Measurements from ENCODE around the gene NPW.

Gene NPW

DNA sequence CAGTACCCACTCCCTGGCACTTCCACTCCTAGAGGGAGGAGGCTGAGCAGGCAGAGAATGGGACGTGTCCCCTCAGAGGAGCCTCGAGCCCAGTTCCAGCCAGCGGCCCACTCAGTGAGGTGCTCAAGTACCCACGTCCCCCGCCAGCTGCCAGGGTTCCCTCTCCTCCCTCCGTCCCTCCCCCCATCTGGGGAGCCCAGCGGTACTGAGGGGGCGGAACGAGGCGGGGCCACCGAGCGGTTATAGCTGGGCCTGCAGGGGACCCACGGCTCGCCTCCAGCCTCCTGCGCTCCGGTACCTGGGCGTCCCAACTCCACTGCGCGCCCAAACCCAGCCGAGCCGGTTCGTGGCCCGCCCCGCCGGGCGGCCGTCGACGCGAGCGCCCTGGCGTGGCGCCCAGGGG is at the start of gene NPW:
TSS of gene NPW (plus strand) at position 268 of the 403 bp plus-strand sequence.
- TF ChIP-seq, protein P1, sequence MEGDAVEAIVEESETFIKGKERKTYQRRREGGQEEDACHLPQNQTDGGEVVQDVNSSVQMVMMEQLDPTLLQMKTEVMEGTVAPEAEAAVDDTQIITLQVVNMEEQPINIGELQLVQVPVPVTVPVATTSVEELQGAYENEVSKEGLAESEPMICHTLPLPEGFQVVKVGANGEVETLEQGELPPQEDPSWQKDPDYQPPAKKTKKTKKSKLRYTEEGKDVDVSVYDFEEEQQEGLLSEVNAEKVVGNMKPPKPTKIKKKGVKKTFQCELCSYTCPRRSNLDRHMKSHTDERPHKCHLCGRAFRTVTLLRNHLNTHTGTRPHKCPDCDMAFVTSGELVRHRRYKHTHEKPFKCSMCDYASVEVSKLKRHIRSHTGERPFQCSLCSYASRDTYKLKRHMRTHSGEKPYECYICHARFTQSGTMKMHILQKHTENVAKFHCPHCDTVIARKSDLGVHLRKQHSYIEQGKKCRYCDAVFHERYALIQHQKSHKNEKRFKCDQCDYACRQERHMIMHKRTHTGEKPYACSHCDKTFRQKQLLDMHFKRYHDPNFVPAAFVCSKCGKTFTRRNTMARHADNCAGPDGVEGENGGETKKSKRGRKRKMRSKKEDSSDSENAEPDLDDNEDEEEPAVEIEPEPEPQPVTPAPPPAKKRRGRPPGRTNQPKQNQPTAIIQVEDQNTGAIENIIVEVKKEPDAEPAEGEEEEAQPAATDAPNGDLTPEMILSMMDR (conservative IDR thresholded peaks at IDR 0.05): no peak
- no peak for TF ChIP-seq ZFX (IDR thresholded peaks at IDR 0.05)
- H3K27ac ChIP-seq: no peak within 1 kb of the TSS

DNA sequence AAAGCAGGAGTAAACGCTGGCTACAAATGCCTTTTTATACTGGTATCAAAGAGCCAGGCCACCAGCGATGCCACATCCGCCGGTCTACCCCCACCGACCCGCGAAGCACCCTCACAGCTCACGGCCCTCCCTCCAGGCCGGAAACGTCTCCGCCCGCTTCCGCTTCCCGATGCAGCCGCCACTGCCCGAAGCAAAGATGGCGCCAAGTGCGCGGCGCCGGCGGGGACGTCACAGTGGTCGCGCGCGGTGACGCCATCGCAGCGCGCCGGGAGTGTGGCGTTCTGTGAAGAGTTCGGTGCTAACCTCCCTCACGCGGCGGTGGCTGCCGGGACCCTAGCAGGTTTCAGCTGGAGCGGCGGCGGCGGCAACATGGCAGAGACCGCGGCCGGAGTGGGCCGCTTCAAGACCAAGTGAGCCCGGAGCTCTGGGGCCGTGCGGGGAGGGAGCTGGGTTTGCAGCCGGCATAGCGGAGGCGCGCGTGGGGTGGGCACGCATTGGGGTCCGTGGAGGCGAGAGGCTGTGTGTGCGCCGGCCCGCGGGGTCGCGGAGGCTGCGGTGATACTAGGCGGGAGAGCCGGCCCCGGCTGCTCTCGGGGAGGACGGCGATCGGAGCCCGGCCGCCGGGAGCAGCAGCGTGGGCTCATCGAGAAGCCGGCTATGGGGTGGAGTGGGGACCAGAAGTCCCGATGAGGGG is 47.6 kb upstream of the NPW start, which contains the start of gene TBL3:
TSS of gene TBL3 (plus strand) at position 258 of the 694 bp plus-strand sequence. CDS start at position 370, 112 bp downstream.
- H3K27ac ChIP-seq: peak within 1 kb of the TSS; percentile 89
- TF ChIP-seq ZFX (IDR thresholded peaks at IDR 0.05): peak; percentile 22; the same call in 1 of the 2 replicates
- TF ChIP-seq, protein P1 (conservative IDR thresholded peaks at IDR 0.05): no peak

DNA sequence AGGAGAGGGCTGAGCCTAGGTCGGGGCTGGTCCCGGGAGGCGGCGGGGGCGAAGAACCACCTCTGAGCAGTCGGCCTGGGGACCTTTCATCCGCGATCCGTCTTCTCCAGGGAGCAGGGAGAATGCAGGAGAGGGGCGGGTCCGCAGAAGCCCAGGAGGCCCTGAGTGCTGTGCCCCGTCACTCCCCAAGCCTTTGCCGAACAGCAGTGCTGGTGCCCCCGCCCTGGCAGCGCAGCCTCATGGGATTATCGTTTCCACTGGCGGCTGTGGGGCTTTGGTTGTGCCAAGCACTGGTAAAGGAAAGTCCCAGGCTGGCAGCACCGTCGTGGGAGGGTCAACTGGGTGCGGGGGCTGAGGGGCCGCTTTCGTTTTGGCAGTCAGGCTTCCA is 47.1 kb upstream of the NPW start:
- TF ChIP-seq, protein P1 (conservative IDR thresholded peaks at IDR 0.05): no peak
- no peak for TF ChIP-seq ZFX (IDR thresholded peaks at IDR 0.05)
- peak overlapping the region; percentile 89 for H3K27ac ChIP-seq

DNA sequence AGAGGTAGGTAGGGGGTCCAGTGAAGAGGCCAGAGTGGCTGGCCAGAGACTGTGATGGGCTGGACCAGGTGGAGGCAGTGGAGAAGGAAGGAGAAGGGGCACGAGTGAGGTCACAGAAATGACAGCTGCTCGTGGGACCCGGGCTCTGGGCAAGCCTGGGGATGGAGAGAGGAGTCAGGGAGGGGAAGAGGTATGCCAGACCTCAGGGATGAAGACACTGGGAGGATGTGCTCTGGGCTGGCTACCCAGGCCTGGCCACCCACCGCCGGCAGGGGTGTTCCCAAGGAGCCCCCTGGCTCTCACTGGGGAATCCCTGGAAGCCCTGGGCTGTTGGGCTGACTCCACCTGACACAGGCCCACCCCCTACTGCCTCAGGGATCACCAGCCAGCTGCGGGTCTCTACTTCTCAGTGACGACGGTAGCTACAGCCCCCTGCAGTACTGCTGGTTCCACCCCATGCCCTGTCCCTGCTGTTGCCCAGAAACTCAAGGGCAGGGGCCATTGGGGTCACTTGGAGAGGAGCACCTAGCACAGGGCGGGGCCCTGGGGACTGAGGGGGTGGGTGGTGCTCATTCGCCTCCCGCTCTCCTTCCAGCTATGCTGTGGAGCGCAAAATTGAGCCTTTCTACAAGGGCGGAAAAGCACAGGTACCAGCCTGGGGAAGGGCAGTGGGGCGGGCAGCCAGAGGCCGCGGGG is 46.0 kb upstream of the NPW start:
- H3K27ac ChIP-seq: no peak overlapping the region; the same call in 1 of the 2 replicates
- TF ChIP-seq, protein P1 (conservative IDR thresholded peaks at IDR 0.05): no peak
- TF ChIP-seq ZFX (IDR thresholded peaks at IDR 0.05): no peak

DNA sequence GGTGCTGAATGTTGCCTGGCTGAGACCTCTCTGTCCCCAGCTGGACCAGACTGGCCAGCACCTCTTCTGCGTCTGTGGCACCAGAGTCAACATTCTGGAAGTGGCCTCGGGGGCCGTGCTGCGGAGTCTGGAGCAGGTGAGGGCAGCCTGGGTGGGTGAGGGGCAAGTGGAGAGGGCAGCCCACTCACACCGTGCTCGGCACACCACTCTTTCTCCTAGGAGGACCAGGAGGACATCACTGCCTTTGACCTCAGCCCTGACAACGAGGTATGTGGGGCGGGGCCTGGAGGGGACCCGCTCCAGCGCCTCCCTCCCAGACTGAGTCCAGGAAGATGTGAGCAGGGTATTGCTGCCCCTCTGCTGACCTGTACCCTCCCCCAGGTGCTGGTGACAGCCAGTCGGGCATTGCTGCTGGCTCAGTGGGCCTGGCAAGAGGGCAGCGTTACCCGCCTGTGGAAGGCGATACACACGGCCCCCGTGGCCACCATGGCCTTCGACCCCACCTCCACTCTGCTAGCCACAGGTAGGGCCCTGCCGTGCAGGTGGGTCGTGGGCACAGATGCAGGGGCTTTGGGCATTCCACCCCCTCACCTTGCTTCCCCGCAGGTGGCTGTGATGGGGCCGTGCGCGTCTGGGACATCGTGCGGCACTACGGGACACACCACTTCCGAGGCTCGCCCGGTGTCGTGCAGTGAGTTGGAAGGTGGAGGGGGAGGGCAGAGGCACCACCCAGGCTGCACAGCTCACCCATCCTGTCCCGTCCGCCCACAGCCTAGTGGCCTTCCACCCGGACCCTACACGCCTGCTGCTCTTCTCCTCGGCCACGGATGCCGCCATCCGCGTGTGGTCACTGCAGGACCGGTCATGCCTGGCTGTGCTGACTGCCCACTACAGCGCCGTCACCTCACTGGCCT is 45.2 kb upstream of the NPW start:
- TF ChIP-seq ZFX (IDR thresholded peaks at IDR 0.05): no peak
- TF ChIP-seq, protein P1 (conservative IDR thresholded peaks at IDR 0.05): no peak
- H3K27ac ChIP-seq: no peak overlapping the region

DNA sequence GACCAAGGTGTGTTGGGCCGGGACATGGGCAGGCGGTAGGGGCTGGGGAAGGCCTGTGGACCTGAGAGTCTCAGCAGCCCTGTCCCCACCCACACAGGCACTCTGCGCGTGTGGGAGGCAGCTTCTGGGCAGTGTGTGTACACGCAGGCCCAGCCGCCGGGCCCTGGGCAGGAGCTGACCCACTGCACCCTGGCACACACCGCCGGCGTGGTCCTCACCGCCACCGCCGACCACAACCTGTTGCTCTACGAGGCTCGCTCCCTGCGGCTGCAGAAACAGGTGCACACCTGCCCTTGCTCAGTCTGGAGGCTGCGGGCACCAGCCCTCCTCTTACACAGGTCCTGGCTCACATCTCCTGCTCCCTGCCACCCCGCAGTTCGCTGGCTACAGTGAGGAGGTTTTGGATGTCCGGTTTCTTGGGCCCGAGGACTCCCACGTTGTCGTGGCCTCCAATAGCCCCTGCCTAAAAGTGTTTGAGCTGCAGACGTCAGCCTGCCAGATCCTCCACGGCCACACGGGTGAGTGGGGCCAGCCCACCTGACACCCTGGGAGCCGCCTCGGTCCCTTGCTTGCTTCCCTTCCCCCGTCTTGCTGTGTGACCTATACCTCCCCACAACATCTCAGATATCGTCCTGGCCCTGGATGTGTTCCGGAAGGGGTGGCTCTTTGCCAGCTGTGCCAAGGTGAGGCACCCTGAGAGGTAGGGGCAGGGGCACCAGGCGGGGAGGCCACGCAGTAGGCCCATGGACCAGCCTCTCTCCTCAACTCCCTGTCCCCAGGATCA is 44.0 kb upstream of the NPW start:
- no peak overlapping the region for H3K27ac ChIP-seq
- TF ChIP-seq, protein P1 (conservative IDR thresholded peaks at IDR 0.05): no peak
- TF ChIP-seq ZFX (IDR thresholded peaks at IDR 0.05): no peak
